ENCODE measurements around the gene MIPEP.
A peak's percentile ranks its signal among the peaks of the same experiment; 100 is the strongest.

MIPEP gene

DNA sequence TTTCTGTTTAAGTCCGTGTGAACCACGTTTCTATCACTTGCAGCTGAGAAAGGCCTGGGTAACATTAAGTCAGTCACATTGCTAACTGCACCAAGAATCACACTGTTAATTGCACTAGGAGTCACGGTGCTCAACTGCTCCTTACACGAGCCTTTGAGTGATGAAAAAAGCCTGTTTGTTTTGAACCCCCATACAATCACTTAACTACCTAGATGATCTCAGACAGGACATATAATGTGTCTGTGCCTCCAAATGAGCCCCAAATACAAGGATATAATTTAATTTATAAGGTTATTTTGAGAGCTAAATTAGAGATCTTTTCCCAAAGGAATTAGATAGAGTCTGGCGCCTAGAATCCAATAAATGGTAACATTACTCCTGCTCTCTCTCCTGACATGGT is 84.1 kb downstream of the MIPEP start:
- no peak for DNase-seq

DNA sequence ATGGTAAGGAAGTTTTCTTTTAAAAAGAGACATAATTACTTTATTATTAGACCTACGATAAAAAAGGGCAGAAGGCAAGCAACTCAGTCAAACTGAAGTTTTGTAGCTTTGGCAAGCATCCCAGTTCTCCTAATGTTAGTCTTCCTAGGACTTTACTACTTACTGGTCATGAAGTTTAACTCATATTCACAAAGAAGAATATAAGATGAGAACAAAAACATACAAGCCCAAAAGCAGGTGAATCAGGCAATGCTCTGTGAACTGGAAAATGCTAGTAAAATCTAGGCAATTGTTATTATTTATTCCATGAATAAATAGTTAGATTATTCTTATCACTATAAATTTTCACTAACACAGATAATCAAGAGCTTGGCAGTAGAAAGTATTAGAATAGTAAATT is 85.0 kb downstream of the MIPEP start:
- no peak for DNase-seq

DNA sequence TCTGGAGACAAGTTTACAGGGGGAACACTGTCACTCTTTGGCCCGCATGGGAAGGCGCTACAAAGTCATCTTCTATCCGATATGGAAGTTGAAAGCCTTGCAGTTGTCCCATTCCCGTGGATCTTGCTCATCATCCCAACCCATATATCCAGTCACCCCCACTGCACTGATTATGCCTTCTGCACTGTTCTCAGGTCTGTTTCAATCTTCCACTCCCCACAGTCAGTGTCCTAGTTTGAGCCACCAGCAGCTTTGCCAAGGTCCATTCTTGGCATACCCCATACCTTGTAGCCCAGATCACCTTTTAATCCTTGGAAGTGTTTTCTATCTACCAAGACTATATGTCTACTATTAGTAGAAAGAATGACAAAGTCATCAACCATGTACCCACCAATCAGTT is 88.1 kb downstream of the MIPEP start:
- DNase-seq, result no peak

GRCh38 chr13:23799945-23800344 is 89.3 kb downstream of the MIPEP start:
- peak; percentile 13 for DNase-seq

GRCh38 chr13:23797276-23797903 is 91.8 kb downstream of the MIPEP start:
- DNase-seq, result no peak

DNA sequence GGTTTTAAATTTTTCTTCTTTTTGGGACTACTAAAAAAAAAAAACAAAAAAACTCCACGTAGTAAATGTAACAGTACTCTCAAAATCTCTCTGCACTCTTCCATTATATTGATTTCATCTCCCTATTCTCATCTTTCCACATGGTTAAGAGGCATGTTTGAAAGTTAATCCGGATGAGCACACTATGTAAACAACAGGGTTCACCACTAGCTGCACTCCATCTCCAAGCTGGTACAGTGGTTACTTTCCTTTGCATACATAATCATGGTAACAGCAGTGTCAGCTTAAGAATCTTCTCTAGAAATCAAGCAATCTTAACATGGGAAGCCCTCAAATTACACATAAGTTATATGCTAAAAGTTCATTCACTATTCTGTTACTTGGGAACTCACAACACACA is 92.6 kb downstream of the MIPEP start:
- no peak for DNase-seq

DNA sequence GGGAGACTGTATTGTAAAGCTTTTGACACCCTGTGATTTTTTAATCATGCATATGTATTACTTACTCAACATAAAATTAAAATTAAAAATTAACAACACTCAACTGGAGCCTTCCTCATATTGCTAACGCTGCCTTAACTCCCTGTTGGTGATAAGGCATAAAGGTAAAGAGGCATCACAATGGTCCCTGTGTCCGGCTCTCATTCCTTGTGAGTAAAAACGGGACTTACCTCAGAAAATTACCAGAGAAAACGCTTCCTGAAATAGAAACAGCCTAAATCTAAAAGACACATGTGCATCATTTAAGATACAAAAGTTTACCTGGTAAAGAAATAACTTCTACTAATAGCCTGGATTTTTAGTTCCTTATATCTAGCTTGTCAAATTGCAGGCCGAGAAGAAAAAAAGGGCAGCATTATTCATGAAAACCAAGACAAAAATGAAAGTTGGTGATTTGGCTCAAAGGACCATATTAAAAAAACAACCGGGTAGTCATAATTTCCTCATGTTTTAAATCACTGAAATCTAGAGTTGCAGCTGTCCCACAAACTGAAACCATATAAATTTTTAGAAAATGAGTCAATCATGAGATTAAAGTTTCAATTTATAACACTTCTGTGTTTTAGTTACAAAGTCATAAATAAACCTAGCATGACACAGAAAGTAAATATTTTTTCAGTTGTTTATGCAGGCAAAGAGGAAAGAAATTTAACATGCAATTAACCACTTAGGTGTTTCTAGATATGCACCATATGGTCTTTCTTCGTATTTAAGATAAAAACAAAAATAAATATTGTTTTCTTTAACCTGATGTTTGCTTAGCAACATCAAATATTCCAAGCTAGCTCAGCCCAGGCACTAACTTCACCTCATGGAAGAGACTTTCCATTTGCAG is 94.7 kb downstream of the MIPEP start:
- DNase-seq, result no peak

DNA sequence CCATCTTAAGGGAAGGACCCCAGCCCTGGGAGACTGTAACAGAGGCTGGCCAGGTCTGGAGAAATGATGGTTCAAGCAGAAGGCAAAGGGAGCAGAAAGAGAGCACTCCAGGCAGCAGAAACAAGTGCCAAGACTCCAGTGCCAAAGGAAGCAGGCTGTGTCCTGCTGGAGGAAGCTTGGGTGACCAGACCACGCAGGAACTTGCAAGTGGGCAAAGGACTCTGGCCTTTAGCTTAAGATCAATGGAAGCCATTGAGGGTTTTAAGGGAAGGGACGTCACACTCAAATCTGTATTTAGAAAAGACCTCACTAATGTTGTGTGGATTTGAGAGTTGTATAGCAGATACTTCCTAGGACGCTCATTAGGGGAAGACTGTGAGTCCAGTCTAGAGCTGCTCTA is 95.5 kb downstream of the MIPEP start:
- no peak for DNase-seq

- no peak for DNase-seq
Measured at GRCh38 chr13:23792680-23793079, 96.5 kb downstream of the MIPEP start.

DNA sequence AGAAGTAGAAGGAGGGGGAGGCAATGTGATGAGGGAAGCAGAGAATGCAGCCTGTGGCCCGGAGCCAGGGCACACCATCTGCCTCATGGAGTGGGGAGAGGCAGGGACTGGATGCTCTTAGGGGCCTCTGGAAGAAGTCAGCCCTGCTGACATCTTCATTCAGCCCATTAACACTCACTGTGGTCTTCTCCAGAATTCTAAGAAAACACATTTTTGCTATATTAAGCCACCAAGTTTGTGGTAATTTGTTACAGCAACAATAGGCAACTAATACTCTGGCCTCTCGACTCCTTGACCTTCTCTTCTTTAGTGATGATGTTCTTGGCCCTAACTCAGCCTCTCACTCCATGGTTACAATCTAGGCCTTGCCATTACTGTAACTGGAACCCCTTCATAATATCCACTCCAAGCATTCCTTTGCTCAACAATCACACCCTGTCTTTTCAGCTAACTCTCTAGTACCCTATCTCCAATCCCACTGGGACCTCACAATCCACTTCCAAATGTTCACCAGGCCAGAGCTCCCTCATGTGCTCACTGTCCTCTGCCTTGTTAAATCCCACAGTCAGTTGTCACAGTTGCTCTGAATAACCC is 98.5 kb downstream of the MIPEP start:
- no peak for DNase-seq

GRCh38 chr13:23789576-23790346 is 99.4 kb downstream of the MIPEP start:
- no peak for DNase-seq

- no peak for DNase-seq
Measured at GRCh38 chr13:23788459-23788858, 100.7 kb downstream of the MIPEP start.

GRCh38 chr13:23787464-23787863 is 101.7 kb downstream of the MIPEP start:
- DNase-seq, result no peak

- no peak for DNase-seq
Measured at GRCh38 chr13:23786607-23787006, 102.6 kb downstream of the MIPEP start.

DNA sequence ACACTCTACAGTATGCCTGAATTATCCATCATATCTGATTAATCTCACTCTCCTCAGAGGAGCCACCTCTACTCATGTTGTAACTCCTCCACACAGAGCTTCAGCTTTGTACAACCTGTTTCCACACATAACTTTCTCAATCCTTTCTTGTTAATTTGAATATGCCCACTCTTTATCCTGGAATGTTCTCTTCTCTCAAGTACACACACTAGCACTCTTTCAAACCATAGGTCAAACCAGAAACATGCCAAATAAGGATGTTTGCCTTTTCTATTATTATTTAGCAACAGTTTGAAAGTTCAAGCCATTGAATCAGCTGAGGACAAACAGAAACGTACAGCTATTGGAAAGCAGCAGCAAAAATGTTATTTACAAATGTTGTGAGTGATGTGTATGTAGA is 110.3 kb downstream of the MIPEP start:
- no peak for DNase-seq

DNA sequence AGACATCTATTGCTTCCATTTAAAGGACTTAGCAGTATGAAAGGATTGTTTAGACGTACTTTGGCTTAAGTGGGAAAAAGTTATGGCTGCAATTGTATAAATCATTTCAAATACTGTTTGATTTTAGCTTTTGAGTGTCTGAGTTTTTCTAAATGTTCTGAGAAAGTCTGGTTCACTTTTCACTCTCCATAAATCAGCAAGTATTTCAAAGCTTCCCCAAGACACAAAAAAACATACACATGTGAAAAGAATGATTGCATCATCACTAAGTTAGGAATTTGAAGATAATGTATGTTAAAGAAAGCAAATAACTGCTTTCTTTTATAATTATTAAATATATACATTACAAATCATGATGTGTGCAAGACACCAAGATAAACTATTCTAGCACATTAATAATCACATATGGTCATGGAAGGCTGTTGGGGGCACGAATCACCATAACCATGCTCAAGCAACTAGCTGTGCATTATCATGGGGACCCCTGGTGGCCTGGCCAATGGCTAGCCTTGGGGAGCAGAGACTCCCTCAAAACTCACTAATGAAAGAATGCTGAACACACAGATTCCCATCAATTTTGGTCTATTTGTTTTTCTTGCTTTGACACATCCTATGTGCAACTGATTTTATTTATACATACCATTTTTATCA is 111.1 kb downstream of the MIPEP start:
- DNase-seq, result peak; percentile 25

DNA sequence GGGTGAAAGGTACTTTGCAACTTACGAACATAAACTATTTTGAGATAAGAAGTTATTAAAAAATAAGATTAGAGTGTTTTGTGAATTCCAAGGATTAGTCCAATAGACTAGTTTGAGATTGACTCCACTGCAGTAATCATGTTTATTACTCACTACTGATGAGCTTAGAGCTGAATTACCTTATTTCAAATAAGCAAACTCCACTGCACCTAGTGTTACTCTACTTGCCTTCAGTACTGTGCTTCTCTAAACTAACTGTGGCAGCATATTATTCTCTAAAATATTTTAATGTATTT is 111.7 kb downstream of the MIPEP start:
- no peak for DNase-seq

- no peak for DNase-seq
Measured at GRCh38 chr13:23776698-23777574, 112.3 kb downstream of the MIPEP start.

GRCh38 chr13:23772717-23773116 is 116.5 kb downstream of the MIPEP start:
- DNase-seq, result no peak

DNA sequence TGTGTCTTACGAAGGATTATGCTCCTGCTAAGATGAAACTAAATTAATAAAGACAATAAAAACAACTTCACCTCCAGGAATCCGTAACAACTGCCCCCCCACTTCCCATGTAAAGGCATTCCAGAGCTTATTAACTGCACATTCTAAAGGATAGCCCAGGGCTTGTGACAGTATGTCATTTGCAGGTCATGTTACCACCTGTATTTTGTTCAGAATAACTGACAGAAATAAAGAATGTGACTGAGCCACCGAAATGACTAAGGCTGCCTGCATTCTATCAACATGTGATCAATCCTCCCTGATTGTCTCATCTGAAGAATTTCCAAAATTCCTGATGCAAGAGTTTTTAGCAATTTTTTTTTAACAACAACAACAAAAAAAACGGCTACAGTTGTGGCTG is 117.2 kb downstream of the MIPEP start:
- no peak for DNase-seq

- no peak for DNase-seq
Measured at GRCh38 chr13:23771552-23771951, 117.6 kb downstream of the MIPEP start.

- no peak for DNase-seq
Measured at GRCh38 chr13:23770973-23771372, 118.2 kb downstream of the MIPEP start.

All from CD4-positive, alpha-beta T cell treated with Interleukin-6 for 4 hours (primary cell).